Skeletal muscle tissue (tissue), 4 donors: ENCODE results near the gene RIMKLA. TPM values are rescaled to one million over a fixed set of nuclear protein-coding genes. Genes with fewer than 3 reads are reported as not detected.

Experiments used
- H3K27ac ChIP-seq: one replicate; pipeline ENCODE4 v1.7.0; 2013; ENCODE audit warnings: mild to moderate bottlenecking, low read depth, low read length, inconsistent platforms
- H3K27me3 ChIP-seq, 3 donors: one replicate each; pipeline ENCODE4 v1.7.0; 2013; ENCODE audit warnings: low read length in 3 of 3; ENCODE audit not compliant: control insufficient read depth in 3 of 3, insufficient read depth in 3 of 3
- H3K36me3 ChIP-seq, 3 donors: one replicate each; pipeline ENCODE4 v1.7.0; 2013; ENCODE audit warnings: low read length in 3 of 3; ENCODE audit not compliant: control insufficient read depth in 3 of 3, insufficient read depth in 3 of 3
- H3K4me1 ChIP-seq, 3 donors: one replicate each; pipeline ENCODE4 v1.7.0; 2013; ENCODE audit warnings: low read length in 3 of 3, mild to moderate bottlenecking in 3 of 3; ENCODE audit not compliant: control insufficient read depth in 3 of 3, insufficient read depth in 3 of 3
- H3K4me3 ChIP-seq, 3 donors: one replicate each; pipeline ENCODE4 v1.7.0; 2013; ENCODE audit warnings: low read length in 3 of 3
- H3K9ac ChIP-seq, 3 donors: one replicate each; pipeline ENCODE4 v1.7.0; 2013; ENCODE audit warnings: low read length in 3 of 3, mild to moderate bottlenecking in 3 of 3, moderate library complexity in 2 of 3, low read depth in 1 of 3
- H3K9me3 ChIP-seq, 3 donors: one replicate each; pipeline ENCODE4 v1.7.0; 2013; ENCODE audit warnings: low read length in 3 of 3; ENCODE audit not compliant: control insufficient read depth in 3 of 3
- total RNA-seq: library from RNA; depleted of rRNA; stranded (reverse); fragments of >200 nt; gene quantifications from one replicate; pipeline ENCODE4 v1.2.3, GENCODE V29; 2014
- donor health status: Osteomylitis.

RIMKLA gene
- total RNA-seq, 1 donor from 2014 or later = 0.52 TPM

DNA sequence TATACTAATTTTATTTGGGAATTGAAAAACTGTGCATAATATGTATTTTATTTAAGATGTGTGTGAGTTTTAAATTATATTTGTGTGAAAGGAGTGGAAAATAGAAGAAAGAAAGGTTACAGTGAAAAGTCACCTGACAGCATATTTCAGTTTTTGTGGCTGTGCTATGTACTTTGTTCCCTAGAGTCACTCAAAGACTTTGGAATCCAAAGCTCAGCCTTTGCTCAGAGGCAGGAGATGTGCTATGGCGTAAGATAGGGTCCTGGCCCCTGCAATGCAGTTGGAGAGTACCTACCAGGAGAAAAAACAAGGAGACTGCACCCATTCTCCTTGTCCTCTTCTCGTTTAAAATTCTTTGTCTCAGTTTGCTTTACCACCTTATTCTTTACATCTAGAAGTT lies 85.4 kb downstream of the RIMKLA start:
- H3K36me3 ChIP-seq = peaks cover 0 to 3% (median 0%) of the 10 kb centered on the region in 3 donors
- no peak overlapping the region for H3K27ac ChIP-seq
- no peaks in the 10 kb centered on the region for H3K9me3 ChIP-seq
- H3K9ac ChIP-seq = no peak overlapping the region
- H3K4me3 ChIP-seq = no peak overlapping the region
- H3K4me1 ChIP-seq = peaks cover 3 to 17% (median 9%) of the 10 kb centered on the region in 3 donors
- no peaks in the 10 kb centered on the region for H3K27me3 ChIP-seq

DNA sequence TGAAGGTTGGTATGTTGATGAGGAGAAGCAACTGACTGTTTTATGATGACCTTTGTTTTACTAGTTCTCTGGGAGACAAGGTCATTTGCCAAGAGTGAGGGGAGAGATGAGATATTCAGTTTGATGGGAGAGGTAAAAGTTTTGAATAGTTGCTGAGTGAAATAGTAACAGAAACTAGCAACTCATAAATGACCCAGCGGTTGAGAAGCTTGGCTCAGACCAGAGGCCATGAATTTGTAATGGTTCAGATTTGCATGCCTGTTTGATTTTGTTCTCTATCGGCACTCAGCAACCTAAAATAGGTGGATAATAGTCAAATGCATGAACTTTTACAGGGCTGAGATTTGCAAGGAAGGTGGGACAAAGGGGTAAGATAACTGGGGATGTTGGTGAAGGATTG lies 89.1 kb downstream of the RIMKLA start:
- Histone ChIP-seq H3K9ac (no peak overlapping the region), H3K9me3 (no peaks in the 10 kb centered on the region), H3K4me1 (no peaks in the 10 kb centered on the region), H3K36me3 (no peaks in the 10 kb centered on the region), H3K27me3 (no peaks in the 10 kb centered on the region), H3K4me3 (no peak overlapping the region), H3K27ac (no peak overlapping the region)

Other genes with a start within 250 kb of the RIMKLA start
- not detected for gene GUCA2B, start 227.4 kb upstream of the RIMKLA start, total RNA-seq
- not detected for gene GUCA2A, start 216.0 kb upstream of the RIMKLA start, total RNA-seq
- gene FOXJ3, start 45.6 kb upstream of the RIMKLA start, total RNA-seq = 65.2 TPM
- gene ZMYND12, start 75.2 kb downstream of the RIMKLA start, total RNA-seq = under 0.01 TPM
- gene PPCS, start 75.8 kb downstream of the RIMKLA start, total RNA-seq = 19.8 TPM
- gene CCDC30, start 82.5 kb downstream of the RIMKLA start, total RNA-seq = 1.0 TPM